LHCN-M2 (cell line): ENCODE measurements around the gene NSMF. TPM values are rescaled to one million over a fixed set of nuclear protein-coding genes. Genes with fewer than 3 reads are reported as not detected.
A peak's percentile ranks its signal among the peaks of the same experiment; 100 is the strongest.

Experiments
- DNase-seq: peaks from one replicate; pipeline ENCODE4 v3.0.0-alpha.2; 2012; ENCODE audit warnings: low read depth
- total RNA-seq: library from RNA; depleted of rRNA; stranded (reverse); fragments of >200 nt; gene quantifications from 2 replicates; pipeline ENCODE4 v1.2.3, GENCODE V29; 2014

NSMF gene
- total RNA-seq, 1 experiment from 2014 or later, result 64.0 TPM

GRCh38 chr9:137448602-137448962 is 10.6 kb downstream of the NSMF start:
- no peak for DNase-seq

- no peak for DNase-seq
Observed at GRCh38 chr9:137447722-137448601, 11.2 kb downstream of the NSMF start.

- no peak for DNase-seq
Observed at GRCh38 chr9:137446851-137447471, 12.2 kb downstream of the NSMF start.

DNA sequence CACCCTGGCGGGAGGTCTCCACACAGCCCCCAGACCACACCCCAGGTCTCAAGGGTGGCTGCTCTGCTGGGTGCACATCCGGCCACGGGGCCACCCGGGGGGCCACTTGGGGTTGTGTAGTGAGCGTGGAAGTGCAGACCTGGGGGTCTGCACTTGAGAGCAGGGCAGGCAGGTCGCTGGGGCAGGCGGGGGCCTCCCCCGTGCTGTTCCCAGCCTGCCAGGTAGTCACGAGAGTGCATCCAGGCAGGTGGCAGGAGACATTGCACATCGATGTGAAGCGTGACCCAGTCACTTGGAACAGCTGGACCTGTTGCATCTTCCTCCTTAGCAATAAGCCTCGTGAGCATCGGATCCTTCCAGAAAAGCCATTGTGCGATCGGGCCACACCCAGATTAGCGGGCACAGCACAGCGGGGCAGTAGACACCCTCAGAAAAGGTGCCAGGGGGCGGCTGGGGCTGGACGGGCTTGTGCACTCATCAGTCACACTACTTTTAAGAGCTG is 13.2 kb downstream of the NSMF start:
- DNase-seq, result no peak

DNA sequence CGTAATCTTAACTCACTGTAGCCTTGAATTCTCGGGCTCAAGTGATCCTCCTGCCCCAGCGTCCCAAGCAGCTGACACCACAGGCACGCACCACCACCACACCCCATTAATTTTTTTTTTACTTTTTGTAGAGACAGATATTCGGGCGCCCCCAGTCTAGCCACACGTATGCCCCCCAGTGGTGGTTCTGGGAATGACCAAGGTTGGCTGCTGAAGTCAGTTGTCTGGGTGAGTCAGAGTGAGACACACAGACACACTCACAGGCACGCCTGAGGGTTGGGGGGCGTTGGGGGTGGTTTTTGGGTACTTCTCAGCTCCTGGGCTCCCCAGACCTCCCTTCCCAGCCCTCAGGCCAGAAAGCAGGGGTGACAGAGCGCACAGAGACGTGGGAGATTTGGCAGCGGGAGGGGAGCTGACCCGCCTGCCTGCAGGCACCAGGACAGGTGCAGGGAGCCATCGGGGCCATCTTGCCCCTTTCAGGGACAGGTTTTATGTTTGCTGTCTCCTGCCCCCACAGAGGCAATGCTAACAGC is 13.8 kb downstream of the NSMF start:
- DNase-seq, result peak; percentile 82

- no peak for DNase-seq
Observed at GRCh38 chr9:137444106-137444790, 14.9 kb downstream of the NSMF start.

GRCh38 chr9:137441935-137442321 is 17.2 kb downstream of the NSMF start:
- no peak for DNase-seq

DNA sequence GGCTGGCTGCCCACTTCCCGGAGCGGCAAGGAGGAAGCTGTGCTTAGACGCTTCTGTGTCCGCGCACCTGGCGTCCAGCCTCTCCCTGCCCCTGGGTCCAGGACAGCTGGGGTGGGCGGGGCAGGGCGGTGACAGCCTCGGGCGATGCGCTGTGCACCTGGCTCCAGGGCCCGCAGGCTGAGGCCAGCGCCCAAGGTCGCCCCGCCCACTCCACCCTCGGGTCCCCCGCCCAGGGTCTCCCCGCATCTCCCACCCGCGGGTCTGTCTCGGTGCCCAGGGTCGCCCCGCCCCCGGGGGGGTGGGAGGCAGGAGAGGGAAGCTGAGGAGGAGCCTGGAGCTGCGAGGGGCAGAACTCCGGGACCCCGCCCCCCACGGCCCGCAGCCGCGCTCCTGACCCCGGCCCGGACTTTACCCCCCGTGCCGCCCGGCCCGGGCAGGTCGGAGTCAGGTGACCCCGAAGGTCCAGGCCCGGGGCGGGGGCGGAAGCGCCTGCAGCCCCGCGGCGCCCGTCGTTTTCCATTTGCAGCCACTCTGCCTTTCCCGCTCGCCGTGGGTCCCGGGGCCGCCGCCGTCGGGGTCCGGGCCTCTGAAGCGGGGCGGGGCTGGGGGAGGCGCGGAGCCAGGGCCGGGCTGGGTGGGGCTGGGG is 17.7 kb downstream of the NSMF start, which contains the start of gene ENTPD8:
Gene ENTPD8 (minus strand): TSS at position 69 of the 646 bp plus-strand sequence. CDS start 3,072 bp downstream, outside the sequence.
- DNase-seq, result no peak

DNA sequence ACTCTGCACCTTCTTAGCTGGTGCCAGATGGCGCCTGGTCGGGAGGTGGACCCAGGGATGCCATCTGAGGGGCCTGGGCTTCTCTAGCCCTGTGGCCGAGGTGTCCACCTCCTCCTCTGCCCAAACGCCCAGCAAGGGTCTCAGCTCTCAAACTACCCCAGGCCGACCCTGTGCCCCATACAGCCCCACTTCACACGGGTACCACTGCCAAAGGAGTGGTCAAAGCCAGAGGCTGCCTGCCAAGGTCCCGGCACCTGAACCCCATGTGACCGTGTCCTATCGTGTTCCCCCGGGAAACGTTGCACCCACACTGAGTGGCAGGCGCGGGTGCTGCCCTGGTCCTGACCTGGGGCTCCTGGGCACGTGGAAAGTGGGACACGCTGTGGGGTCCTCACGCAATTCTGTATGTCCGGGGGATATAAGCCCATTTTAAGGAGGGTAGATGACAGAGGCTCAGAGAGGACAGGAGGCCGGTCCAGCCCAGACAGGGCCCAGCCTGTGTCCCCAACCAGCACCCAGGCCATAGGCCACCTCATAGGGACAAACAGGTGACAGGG is 19.9 kb downstream of the NSMF start:
- no peak for DNase-seq

GRCh38 chr9:137438591-137439157 is 20.5 kb downstream of the NSMF start:
- no peak for DNase-seq

GRCh38 chr9:137437691-137438590 is 21.2 kb downstream of the NSMF start:
- DNase-seq, result no peak

DNA sequence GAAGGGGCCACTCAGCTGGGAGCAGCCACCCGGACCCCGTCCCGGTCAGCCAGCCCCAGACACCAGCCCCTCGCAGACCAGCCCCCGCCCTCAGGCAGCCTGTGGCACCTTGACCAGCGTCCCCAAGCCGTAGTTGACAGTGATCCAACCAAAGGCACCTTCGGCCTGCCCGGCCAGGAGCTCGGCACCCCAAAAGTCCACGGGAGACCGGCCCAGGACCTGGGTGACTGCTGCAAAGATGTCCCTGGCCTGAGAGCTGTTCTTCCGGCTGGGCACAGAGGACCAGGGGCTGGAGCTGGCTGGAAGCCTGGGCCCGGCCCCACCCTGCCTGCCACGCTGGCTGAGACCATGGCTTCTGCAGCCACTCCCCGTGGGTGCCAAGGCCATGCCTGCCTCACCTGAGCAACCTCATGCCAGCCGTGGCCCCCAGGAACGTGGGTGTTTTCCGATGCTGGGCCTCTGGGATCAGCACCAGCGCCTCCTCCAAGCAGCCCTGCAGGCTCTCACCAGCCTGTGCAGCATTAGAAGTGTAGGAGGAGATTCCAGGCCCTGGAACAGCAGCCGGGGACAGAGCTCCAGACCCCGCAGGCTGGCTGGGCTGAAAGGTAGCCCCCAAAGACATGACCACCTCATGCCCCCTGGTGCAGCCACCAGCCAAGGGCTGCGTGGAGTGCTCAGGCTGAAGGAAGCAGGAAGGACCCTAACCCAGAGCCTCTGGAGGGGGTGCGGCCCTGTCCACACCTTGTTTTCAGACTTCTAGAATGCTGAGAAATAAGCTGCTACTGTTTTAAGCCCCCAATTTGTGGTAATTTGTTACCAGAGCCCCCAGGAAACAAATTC is 22.2 kb downstream of the NSMF start:
- DNase-seq, result no peak

DNA sequence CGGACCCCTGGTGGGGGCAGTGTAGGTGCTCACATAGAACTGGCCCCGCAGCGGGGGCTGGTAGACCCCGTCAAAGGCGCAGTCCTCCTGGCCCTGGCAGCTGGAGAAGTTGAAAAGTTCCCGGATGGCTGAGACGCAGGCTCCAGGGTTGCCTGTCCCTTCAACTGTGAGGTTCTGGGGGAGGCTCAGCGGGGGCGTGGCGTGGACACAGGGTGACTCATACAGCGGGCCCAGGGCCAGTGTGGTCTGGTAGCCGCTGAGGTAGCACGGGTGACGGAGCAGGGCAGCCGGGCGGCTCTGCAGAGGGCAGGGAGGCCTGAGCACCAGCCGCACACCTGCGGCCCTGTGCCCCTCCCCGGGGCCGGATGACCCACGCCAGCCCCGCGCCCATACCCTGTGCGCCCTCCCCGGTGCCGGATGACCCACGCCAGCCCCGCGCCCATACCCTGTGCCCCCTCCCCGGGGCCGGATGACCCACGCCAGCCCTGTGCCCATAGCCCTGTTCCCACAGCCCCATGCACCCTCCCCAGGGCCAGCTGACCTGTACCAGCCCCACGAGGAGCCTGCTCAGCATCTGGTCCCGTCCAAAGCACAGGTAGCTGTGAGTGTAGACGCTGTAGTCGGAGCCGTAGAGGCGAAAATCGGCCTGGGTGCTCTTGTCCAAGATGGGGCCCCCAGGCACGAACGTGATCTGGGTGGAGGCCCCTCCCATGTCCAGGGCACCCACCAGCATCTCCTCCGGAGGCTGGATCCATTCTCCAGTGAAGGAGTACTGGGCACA is 23.0 kb downstream of the NSMF start:
- peak; percentile 85 for DNase-seq

- no peak for DNase-seq
Observed at GRCh38 chr9:137435381-137435891, 23.7 kb downstream of the NSMF start.

DNA sequence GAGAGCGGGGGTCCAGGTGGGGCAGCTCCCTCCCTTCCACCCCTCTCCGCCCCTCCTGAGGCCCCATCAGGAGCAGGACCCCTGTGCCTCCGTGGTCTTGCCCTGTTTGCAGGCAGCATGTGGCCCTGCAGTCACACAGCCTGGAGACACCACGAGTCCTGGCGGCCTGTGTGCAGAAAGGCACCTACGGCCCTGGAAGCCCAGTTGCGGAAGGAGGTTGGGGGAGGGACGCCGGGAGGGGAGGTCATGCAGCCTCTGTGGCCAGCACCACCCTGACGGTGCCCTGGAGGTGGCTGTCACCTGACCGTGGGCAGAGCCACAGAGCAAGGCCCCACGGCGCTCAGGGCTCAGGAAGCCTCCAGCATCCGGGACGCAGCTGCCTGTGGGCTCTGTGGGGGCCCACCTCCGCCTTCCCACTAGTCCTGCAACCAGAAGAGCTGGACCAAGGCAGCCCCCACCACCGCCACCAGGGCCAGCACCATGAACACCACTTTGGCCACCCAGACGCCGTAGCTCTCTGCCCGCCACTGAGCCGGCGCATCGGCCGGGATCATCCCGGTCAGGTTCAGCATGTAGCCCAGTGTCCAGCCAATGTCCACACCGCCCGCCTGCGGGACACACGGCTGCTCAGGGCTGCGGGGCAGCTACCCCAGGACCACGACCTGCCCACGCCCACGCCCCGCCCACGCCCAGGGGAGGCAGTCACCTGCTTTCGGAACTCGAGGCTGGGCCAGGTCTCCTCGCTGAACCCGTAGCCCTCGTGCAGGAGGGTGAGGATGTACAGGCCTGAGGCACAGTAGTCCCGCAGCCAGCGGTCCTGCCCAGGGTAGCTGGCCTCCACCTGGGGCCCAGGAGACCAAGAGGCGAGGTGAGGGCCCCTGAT is 24.4 kb downstream of the NSMF start:
- DNase-seq, result no peak

GRCh38 chr9:137433916-137434431 is 25.2 kb downstream of the NSMF start:
- no peak for DNase-seq
